CD4-positive, alpha-beta T cell (primary cell): ENCODE measurements around the gene ADAMTS8. TPM values are rescaled to one million over a fixed set of nuclear protein-coding genes. Genes with fewer than 3 reads are reported as not detected.
A peak's percentile ranks its signal among the peaks of the same experiment; 100 is the strongest.

ENCODE experiments used
- ATAC-seq: fragments of 200-7000 bp; cut with Tn5 transposase; one replicate; pipeline ENCODE4 v1.10.0; 2022; ENCODE audit warnings: mild to moderate bottlenecking; ENCODE audit not compliant: poor library complexity
- CTCF ChIA-PET: fragments of 350-600 bp; sonication (Branson Sonifier 250); formaldehyde crosslinking; loops from one replicate; lab custom pipeline; 2021; ENCODE audit warnings: antibody characterized with exemption, inconsistent platforms; lab: Charles Lee
- POLR2A ChIA-PET: fragments of 350-600 bp; sonication (Branson Sonifier 250); formaldehyde crosslinking; loops from one replicate; lab custom pipeline; 2021; ENCODE audit warnings: antibody characterized with exemption, inconsistent platforms; lab: Charles Lee
- DNase-seq, 14 experiments: peaks; one replicate each; pipeline ENCODE4 v3.0.0-alpha.2; 2013 to 2020; ENCODE audit warnings: mixed read lengths in 2 of 14
- H3K27ac ChIP-seq, 2 donors: one replicate each; pipeline versions ENCODE4 v1.5.1 to v1.7.0; 2013; ENCODE audit warnings: low read length in 2 of 2, low read depth in 1 of 2, mild to moderate bottlenecking in 1 of 2
- H3K27me3 ChIP-seq, 2 experiments: 1 replicate in 1 of 2; 2 replicates in 1 of 2; pipeline versions ENCODE4 v1.6.1 to v1.7.0; 2013; ENCODE audit warnings: low read length in 2 of 2, control low read depth in 1 of 2, mild to moderate bottlenecking in 1 of 2, moderate library complexity in 1 of 2; ENCODE audit not compliant: insufficient read depth in 2 of 2, control insufficient read depth in 1 of 2
- H3K36me3 ChIP-seq: one replicate; pipeline ENCODE4 v1.6.1; 2013; ENCODE audit warnings: low read length, control low read depth; ENCODE audit not compliant: insufficient read depth
- H3K4me1 ChIP-seq: one replicate; pipeline ENCODE4 v1.6.1; 2013; ENCODE audit warnings: low read length, control low read depth; ENCODE audit not compliant: insufficient read depth
- H3K4me3 ChIP-seq: one replicate; pipeline ENCODE4 v1.5.1; 2013; ENCODE audit warnings: mild to moderate bottlenecking, low read length, moderate library complexity
- H3K9me3 ChIP-seq, 2 experiments: 1 replicate in 1 of 2; 2 replicates in 1 of 2; pipeline versions ENCODE4 v1.6.1 to v1.7.0; 2013; ENCODE audit warnings: low read length in 2 of 2, mild to moderate bottlenecking in 2 of 2, control low read depth in 1 of 2, moderate library complexity in 1 of 2; ENCODE audit not compliant: control insufficient read depth in 1 of 2, insufficient read depth in 1 of 2
- H3K27ac Mint-ChIP-seq: one replicate; pipeline ENCODE4 v1.8.0; 2020; ENCODE audit warnings: mixed read lengths
- H3K27me3 Mint-ChIP-seq: one replicate; pipeline ENCODE4 v1.8.0; 2021; ENCODE audit warnings: mixed read lengths
- H3K36me3 Mint-ChIP-seq: one replicate; pipeline ENCODE4 v1.8.0; 2021; ENCODE audit warnings: low read depth, mixed read lengths
- H3K4me1 Mint-ChIP-seq: one replicate; pipeline ENCODE4 v1.8.0; 2021; ENCODE audit warnings: low read depth, mixed read lengths
- H3K4me3 Mint-ChIP-seq: one replicate; pipeline ENCODE4 v1.8.0; 2020; ENCODE audit warnings: mild to moderate bottlenecking, mixed read lengths
- H3K9me3 Mint-ChIP-seq: one replicate; pipeline ENCODE4 v1.8.0; 2020; ENCODE audit warnings: mixed read lengths
- CTCF ChIP-seq: fragments of 200-600 bp; IDR thresholded peaks from one replicate; pipeline ENCODE4 v1.8.0; 2022; ENCODE audit warnings: antibody characterized with exemption, mild to moderate bottlenecking
- intact Hi-C, 2 experiments: fragments of 100-400 bp; cut with DNase I in 1 of 2; cut with micrococcal nuclease in 1 of 2; formaldehyde crosslinking; loops; one replicate each; pipeline versions ENCODE4 v1.15.1 to v1.9.0; 2023 to 2025; cut with DNase I, micrococcal nuclease
- total RNA-seq, 174 experiments: library from RNA in 2 of 174; stranded (reverse) in 2 of 174; gene quantifications; one replicate each; pipeline ENCODE4 v1.2.3 and lab custom pipeline; 2021 to 2026

ADAMTS8 gene
- total RNA-seq, 2 experiments from 2014 or later = not detected

- H3K9me3 Mint-ChIP-seq = no peaks in the 10 kb centered on the region
- no peak overlapping the region for H3K27ac ChIP-seq
- peaks cover 18 to 47% of the 10 kb centered on the region in 2 experiments for H3K27me3 ChIP-seq
- peaks cover 67% of the 10 kb centered on the region for H3K27me3 Mint-ChIP-seq
- no peak overlapping the region for H3K4me3 ChIP-seq
- no peaks in the 10 kb centered on the region for H3K36me3 ChIP-seq
- no peak for TF ChIP-seq CTCF
- peaks cover 13% of the 10 kb centered on the region for H3K4me1 ChIP-seq
- no peak overlapping the region for H3K4me3 Mint-ChIP-seq
- POLR2A ChIA-PET = no interaction called here
- intact Hi-C loops = no loop called here
- H3K9me3 ChIP-seq = peaks cover 0 to 7% of the 10 kb centered on the region in 2 experiments
- CTCF ChIA-PET = no interaction called here
- no peak for ATAC-seq
- H3K36me3 Mint-ChIP-seq = no peaks in the 10 kb centered on the region
- H3K4me1 Mint-ChIP-seq = peaks cover 4% of the 10 kb centered on the region
- DNase-seq = no peak
- H3K27ac Mint-ChIP-seq = no peak overlapping the region
These were observed 21.8 kb upstream of the ADAMTS8 start for GRCh38 chr11:130449996-130450769.

- Histone ChIP-seq H3K4me1 (peaks cover 13% of the 10 kb centered on the region), H3K27me3 (peaks cover 18 to 47% of the 10 kb centered on the region in 2 experiments), H3K4me3 (no peak overlapping the region), H3K9me3 (peaks cover 0 to 7% of the 10 kb centered on the region in 2 experiments), H3K36me3 (no peaks in the 10 kb centered on the region), H3K27ac (no peak overlapping the region)
- no peaks in the 10 kb centered on the region for H3K36me3 Mint-ChIP-seq
- H3K27me3 Mint-ChIP-seq = peaks cover 60% of the 10 kb centered on the region
- H3K9me3 Mint-ChIP-seq = no peaks in the 10 kb centered on the region
- intact Hi-C loops = no loop called here
- no peak overlapping the region for H3K27ac Mint-ChIP-seq
- ChIA-PET CTCF (no interaction called here), POLR2A (no interaction called here)
- ATAC-seq (no peak), DNase-seq (no peak)
- H3K4me1 Mint-ChIP-seq = peaks cover 4% of the 10 kb centered on the region
- no peak for TF ChIP-seq CTCF
- H3K4me3 Mint-ChIP-seq = no peak overlapping the region
These were observed 21.0 kb upstream of the ADAMTS8 start for GRCh38 chr11:130449310-130449990.

- H3K9me3 Mint-ChIP-seq = no peaks in the 10 kb centered on the region
- H3K4me3 Mint-ChIP-seq = peak within 1 kb of the TSS; percentile 34
- no peak within 1 kb of the TSS for H3K27ac Mint-ChIP-seq
- POLR2A ChIA-PET = no interaction called here
- Histone ChIP-seq H3K27me3 (peaks cover 18 to 47% of the 10 kb centered on the region in 2 experiments), H3K4me1 (peaks cover 13% of the 10 kb centered on the region), H3K9me3 (peaks cover 0 to 7% of the 10 kb centered on the region in 2 experiments), H3K27ac (no peak within 1 kb of the TSS), H3K4me3 (peak within 1 kb of the TSS; percentile 10), H3K36me3 (no peaks in the 10 kb centered on the region)
- H3K27me3 Mint-ChIP-seq = peaks cover 55% of the 10 kb centered on the region
- no peak for TF ChIP-seq CTCF
- H3K36me3 Mint-ChIP-seq = no peaks in the 10 kb centered on the region
- CTCF ChIA-PET = interaction anchor here (0.6 kb wide), 1 partner anchor 203 kb away, joined by 3 read pairs; no protein-coding TSS in a partner anchor
- peaks cover 4% of the 10 kb centered on the region for H3K4me1 Mint-ChIP-seq
- intact Hi-C loops = no loop called here
- DNase-seq = no peak
- no peak for ATAC-seq
These were observed 20.3 kb upstream of the ADAMTS8 start, which contains the start of gene ADAMTS15 for GRCh38 chr11:130448416-130449309. Gene ADAMTS15 (plus strand): TSS chr11:130448645. CDS start chr11:130448974, 329 bp downstream.
